Measurements from ENCODE around the gene WDR20.
A peak's percentile ranks its signal among the peaks of the same experiment; 100 is the strongest.

The WDR20 gene

GRCh38 chr14:102196039-102196901 lies 56.6 kb downstream of the WDR20 start:
- DNase-seq, result peak in 39 of 51 donors; percentile 27 to 96 (median 82)

GRCh38 chr14:102196902-102197230 lies 57.2 kb downstream of the WDR20 start:
- DNase-seq, result peak in 1 of 51 donors; percentile 70

GRCh38 chr14:102197317-102197853 lies 57.7 kb downstream of the WDR20 start:
- no peak for DNase-seq

GRCh38 chr14:102200690-102201352 lies 61.1 kb downstream of the WDR20 start:
- DNase-seq, result peak in 2 of 51 donors; percentile 29 to 59

DNA sequence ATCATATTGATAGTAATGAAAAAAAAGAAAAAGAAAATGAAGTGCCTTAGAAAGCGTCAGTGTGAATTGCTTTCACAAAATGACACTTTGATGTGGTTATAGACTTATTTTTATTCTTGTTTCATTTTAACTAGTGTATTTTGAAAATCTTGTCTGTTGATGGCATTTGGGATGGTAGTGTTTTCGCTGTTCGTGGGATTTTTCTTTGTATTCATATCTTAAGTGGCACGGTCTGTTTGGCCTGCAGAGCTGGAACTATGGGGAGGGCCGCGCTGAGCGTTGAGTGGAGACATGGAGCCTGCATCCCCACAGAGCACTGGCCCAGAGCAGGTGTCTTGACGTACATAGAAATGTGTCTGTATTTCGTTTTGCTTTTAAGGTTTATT lies 61.6 kb downstream of the WDR20 start:
- no peak for DNase-seq

DNA sequence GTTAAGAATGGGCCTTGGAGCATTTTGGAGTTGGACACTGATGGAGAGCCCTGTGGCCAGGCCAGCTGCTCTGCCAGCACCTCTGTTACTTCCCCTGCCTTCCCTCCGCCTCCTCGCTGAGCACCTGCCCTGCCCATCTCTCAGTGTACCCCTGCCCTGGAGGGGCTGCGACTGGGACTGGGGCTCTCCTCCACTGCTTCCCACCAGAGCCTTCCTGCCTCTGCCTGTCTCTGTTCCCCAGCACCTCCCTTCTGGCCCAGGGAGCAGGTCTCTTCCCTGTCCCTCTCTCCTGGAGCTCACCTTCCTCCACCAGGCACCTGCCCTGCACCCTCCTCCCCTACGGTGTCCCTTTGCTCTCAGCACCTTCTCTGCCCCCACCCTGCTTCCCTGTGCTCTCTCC lies 62.1 kb downstream of the WDR20 start:
- no peak for DNase-seq

DNA sequence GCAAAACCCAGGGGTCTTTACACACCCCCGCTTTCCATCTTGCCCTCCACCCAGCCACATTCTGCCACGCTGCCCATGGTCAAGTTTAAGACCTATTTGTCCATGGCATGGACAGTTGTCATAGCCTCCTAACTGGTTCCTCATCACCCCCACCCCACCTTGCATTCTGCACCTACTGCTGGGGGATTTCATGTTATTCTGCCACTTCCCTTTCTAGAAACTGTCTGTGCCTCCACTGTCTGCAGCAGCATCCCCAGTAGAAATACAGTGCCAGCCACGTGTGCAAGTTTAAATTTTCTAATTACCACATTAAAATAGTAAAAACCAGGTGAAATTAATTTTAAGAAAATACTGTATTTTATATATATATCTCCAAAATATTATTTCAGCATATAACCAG lies 63.2 kb downstream of the WDR20 start:
- DNase-seq, result no peak

GRCh38 chr14:102203382-102203781 lies 63.7 kb downstream of the WDR20 start:
- peak in 10 of 51 donors; percentile 23 to 58 (median 34) for DNase-seq

- DNase-seq, result no peak
These were observed 65.9 kb downstream of the WDR20 start for GRCh38 chr14:102205560-102205959.

DNA sequence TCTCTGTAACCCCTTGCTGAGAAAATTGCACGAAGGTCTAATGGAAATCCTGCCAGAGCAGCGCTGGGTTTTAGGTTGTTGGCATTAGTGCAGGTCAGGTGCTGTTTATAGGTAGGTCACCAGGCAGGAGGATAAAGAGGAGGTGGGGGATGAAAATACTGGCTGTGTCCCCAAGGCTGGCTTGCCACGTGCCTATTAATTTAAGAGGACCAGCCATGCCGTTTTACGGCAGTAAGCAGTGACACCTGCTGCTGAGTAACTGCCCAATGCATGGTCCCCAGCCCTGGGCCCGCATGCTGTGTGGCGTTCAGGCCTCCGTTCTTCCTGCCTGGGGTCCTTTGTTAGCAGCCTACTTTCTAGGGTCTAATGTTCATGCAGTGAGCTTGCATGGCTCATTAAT lies 67.2 kb downstream of the WDR20 start:
- DNase-seq, result peak in 1 of 51 donors; percentile 33

GRCh38 chr14:102207831-102208365 lies 68.2 kb downstream of the WDR20 start:
- no peak for DNase-seq

GRCh38 chr14:102208741-102209140 lies 69.0 kb downstream of the WDR20 start:
- no peak for DNase-seq

DNA sequence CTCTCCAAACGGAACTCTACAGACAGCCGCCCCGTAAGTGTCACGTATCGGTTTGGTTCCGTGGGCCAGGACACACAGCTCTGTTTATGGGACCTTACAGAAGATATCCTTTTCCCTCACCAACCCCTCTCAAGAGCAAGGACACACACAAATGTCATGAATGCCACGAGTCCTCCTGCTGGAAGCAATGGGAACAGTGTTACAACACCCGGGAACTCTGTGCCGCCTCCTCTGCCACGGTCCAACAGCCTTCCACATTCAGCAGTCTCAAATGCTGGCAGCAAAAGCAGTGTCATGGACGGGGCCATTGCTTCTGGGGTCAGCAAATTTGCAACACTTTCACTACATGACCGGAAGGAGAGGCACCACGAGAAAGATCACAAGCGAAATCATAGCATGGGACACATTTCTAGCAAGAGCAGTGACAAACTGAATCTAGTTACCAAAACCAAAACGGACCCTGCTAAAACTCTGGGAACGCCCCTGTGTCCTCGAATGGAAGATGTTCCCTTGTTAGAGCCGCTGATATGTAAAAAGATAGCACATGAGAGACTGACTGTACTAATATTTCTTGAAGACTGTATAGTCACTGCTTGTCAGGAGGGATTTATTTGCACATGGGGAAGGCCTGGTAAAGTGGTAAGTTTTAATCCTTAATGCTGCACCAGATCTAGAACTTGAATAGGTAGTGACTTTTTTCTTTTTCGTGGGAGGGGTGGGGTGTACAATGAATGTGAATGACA lies 69.7 kb downstream of the WDR20 start:
- peak in 32 of 51 donors; percentile 27 to 81 (median 55) for DNase-seq

DNA sequence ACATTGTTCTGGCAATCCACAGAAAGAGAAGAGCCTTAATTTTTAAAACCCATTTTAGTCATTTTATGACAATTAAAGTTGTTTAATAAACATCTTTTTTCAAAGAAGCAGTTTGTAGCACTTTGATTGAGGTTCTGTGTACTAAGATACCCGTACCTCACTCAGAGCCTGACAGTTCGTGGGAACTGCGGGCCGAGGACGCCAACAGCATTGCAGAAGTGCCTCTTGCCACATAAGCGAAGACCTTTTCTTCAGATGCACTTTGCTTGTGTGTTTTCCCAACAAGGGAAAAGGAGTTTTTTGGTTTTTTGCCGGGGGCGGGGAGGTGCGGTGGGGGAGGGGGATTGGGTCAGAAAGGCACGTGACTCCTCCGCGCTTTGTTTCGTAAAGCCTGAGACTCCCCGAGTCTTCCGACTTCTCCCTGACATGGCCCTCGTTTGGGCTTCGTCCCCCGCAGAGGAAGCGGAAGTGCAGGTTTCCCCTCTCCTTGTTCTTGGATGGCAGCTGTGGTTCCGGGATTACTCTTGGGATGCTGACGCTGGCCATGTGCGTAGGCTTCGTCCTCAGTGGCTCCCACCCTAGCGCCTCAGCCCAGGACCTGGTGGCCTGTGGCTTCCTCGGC lies 70.8 kb downstream of the WDR20 start:
- no peak for DNase-seq

- DNase-seq, result no peak
These were observed 71.5 kb downstream of the WDR20 start for GRCh38 chr14:102211240-102211639.

DNA sequence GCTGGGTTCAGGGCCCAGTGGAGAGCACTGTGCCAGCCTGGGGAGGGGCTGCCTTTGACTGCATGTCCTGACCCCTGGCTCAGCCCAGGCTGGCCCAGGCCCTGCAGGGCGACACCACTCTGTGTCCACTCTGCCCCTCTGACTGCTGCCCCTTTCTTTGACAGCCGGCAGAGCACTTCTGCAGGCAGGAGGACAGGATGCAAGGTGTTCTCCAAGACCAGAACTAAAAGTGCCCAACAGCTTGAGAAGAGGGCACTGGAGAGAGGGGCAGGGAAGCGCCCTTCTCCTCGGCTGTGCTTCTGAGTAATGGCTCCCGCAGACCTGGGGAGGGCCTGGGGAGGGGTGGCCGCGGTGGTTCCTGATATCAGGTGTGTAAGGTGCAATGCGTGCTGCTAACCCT lies 72.7 kb downstream of the WDR20 start:
- DNase-seq, result no peak

GRCh38 chr14:102212845-102213244 lies 73.1 kb downstream of the WDR20 start:
- DNase-seq, result no peak

GRCh38 chr14:102213470-102213869 lies 73.8 kb downstream of the WDR20 start:
- no peak for DNase-seq

GRCh38 chr14:102213984-102214658 lies 74.4 kb downstream of the WDR20 start:
- no peak for DNase-seq

GRCh38 chr14:102215071-102215470 lies 75.4 kb downstream of the WDR20 start:
- DNase-seq, result peak in 29 of 51 donors; percentile 23 to 83 (median 60)

Measured in hypothalamus (tissue), 51 donors.